ENCODE measurements around the gene SP140.
A peak's percentile ranks its signal among the peaks of the same experiment; 100 is the strongest.
"Not testable (repeated sequence)": the region's sequence is repeated elsewhere in the genome, so short reads cannot be mapped to it uniquely, and the experiment has no call there.

Gene SP140

GRCh38 chr2:230330725-230331124 lies 105.2 kb downstream of the SP140 start:
- Mint-ChIP-seq H3K27me3 (ENCODE audit: low read depth) (no peaks in the 10 kb centered on the region), H3K27ac (peak overlapping the region; percentile 67), H3K36me3 (ENCODE audit: low read depth) (peaks cover 79% of the 10 kb centered on the region), H3K4me1 (ENCODE audit: low read depth) (peaks cover 70% of the 10 kb centered on the region), H3K9me3 (no peaks in the 10 kb centered on the region), H3K4me3 (peak overlapping the region; percentile 97)
- DNase-seq (ENCODE audit: low spot score) = no peak

GRCh38 chr2:230335461-230335863 lies 109.9 kb downstream of the SP140 start:
- peaks cover 4% of the 10 kb centered on the region for H3K9me3 Mint-ChIP-seq
- H3K4me1 Mint-ChIP-seq (ENCODE audit: low read depth) = peaks cover 56% of the 10 kb centered on the region
- peak overlapping the region; percentile 78 for H3K4me3 Mint-ChIP-seq
- peak overlapping the region; percentile 85 for H3K27ac Mint-ChIP-seq
- no peak for DNase-seq (ENCODE audit: low spot score)
- H3K27me3 Mint-ChIP-seq (ENCODE audit: low read depth) = no peaks in the 10 kb centered on the region
- H3K36me3 Mint-ChIP-seq (ENCODE audit: low read depth) = peaks cover 72% of the 10 kb centered on the region

GRCh38 chr2:230335864-230336506 lies 110.4 kb downstream of the SP140 start:
- Mint-ChIP-seq H3K36me3 (ENCODE audit: low read depth) (peaks cover 67% of the 10 kb centered on the region), H3K27ac (peak overlapping the region; percentile 85), H3K4me1 (ENCODE audit: low read depth) (peaks cover 51% of the 10 kb centered on the region), H3K4me3 (peak overlapping the region; percentile 78), H3K9me3 (peaks cover 4% of the 10 kb centered on the region), H3K27me3 (ENCODE audit: low read depth) (no peaks in the 10 kb centered on the region)
- DNase-seq (ENCODE audit: low spot score) = no peak

DNA sequence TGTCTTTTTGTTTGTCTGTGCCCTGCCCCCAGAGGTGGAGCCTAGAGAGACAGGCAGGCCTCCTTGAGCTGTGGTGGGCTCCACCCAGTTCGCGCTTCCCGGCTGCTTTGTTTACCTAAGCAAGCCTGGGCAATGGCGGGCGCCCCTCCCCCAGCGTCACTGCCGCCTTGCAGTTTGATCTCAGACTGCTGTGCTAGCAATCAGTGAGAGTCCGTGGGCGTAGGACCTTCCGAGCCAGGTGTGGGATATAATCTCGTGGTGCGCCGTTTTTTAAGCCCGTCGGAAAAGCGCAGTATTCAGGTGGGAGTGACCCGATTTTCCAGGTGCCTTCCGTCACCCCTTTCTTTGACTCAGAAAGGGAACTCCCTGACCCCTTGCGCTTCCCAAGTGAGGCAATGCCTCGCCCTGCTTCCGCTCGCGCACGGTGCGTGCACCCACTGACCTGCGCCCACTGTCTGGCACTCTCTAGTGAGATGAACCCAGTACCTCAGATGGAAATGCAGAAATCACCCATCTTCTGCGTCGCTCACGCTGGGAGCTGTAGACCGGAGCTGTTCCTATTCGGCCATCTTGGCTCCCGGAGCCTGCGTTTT lies 116.5 kb downstream of the SP140 start:
- not testable (repeated sequence) for H3K4me3 Mint-ChIP-seq; DNase-seq (ENCODE audit: low spot score); H3K27me3 Mint-ChIP-seq (ENCODE audit: low read depth); H3K27ac Mint-ChIP-seq
- Mint-ChIP-seq H3K36me3 (ENCODE audit: low read depth) (peaks cover 63% of the 10 kb centered on the region), H3K4me1 (ENCODE audit: low read depth) (peaks cover 40% of the 10 kb centered on the region), H3K9me3 (peaks cover 48% of the 10 kb centered on the region)

GRCh38 chr2:230343041-230343624 lies 117.6 kb downstream of the SP140 start:
- H3K27ac Mint-ChIP-seq = peak overlapping the region; percentile 75
- DNase-seq (ENCODE audit: low spot score); H3K4me3 Mint-ChIP-seq; H3K27me3 Mint-ChIP-seq (ENCODE audit: low read depth): not testable (repeated sequence)
- peaks cover 51% of the 10 kb centered on the region for H3K9me3 Mint-ChIP-seq
- peaks cover 67% of the 10 kb centered on the region for H3K36me3 Mint-ChIP-seq (ENCODE audit: low read depth)
- peaks cover 49% of the 10 kb centered on the region for H3K4me1 Mint-ChIP-seq (ENCODE audit: low read depth)

DNA sequence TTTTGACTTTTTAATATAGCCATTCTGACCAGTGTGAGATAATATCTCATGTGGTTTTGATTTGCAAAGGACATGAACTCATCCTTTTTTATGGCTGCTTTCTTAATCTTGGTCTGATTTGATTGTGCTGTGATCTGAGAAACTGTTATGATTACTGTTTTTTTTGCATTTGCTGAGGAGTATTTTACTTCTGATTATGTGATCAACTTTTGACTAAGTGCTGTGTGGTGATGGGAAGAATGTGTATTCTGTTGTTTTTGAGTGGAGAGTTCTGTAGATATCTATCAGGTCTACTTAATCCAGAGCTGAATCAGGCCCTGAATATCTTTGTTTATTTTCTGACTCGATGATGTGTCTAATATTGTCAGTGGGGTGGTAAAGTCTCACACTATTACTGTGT lies 118.2 kb downstream of the SP140 start:
- H3K36me3 Mint-ChIP-seq (ENCODE audit: low read depth) = peaks cover 72% of the 10 kb centered on the region
- H3K4me3 Mint-ChIP-seq = peak overlapping the region; percentile 5
- H3K9me3 Mint-ChIP-seq = peaks cover 51% of the 10 kb centered on the region
- no peaks in the 10 kb centered on the region for H3K27me3 Mint-ChIP-seq (ENCODE audit: low read depth)
- DNase-seq (ENCODE audit: low spot score) = no peak
- H3K27ac Mint-ChIP-seq = peak overlapping the region; percentile 38
- H3K4me1 Mint-ChIP-seq (ENCODE audit: low read depth) = peaks cover 55% of the 10 kb centered on the region

GRCh38 chr2:230346465-230346864 lies 120.9 kb downstream of the SP140 start:
- Mint-ChIP-seq H3K4me3 (no peak overlapping the region), H3K27me3 (ENCODE audit: low read depth) (no peaks in the 10 kb centered on the region), H3K4me1 (ENCODE audit: low read depth) (peaks cover 76% of the 10 kb centered on the region), H3K36me3 (ENCODE audit: low read depth) (peaks cover 88% of the 10 kb centered on the region), H3K9me3 (peaks cover 55% of the 10 kb centered on the region), H3K27ac (peak overlapping the region; percentile 94)
- DNase-seq (ENCODE audit: low spot score) = no peak

GRCh38 chr2:230346921-230347533 lies 121.5 kb downstream of the SP140 start:
- H3K9me3 Mint-ChIP-seq = peaks cover 55% of the 10 kb centered on the region
- H3K27me3 Mint-ChIP-seq (ENCODE audit: low read depth) = no peaks in the 10 kb centered on the region
- peak overlapping the region; percentile 4 for H3K4me3 Mint-ChIP-seq
- peaks cover 90% of the 10 kb centered on the region for H3K36me3 Mint-ChIP-seq (ENCODE audit: low read depth)
- peaks cover 79% of the 10 kb centered on the region for H3K4me1 Mint-ChIP-seq (ENCODE audit: low read depth)
- no peak for DNase-seq (ENCODE audit: low spot score)
- H3K27ac Mint-ChIP-seq = peak overlapping the region; percentile 94

DNA sequence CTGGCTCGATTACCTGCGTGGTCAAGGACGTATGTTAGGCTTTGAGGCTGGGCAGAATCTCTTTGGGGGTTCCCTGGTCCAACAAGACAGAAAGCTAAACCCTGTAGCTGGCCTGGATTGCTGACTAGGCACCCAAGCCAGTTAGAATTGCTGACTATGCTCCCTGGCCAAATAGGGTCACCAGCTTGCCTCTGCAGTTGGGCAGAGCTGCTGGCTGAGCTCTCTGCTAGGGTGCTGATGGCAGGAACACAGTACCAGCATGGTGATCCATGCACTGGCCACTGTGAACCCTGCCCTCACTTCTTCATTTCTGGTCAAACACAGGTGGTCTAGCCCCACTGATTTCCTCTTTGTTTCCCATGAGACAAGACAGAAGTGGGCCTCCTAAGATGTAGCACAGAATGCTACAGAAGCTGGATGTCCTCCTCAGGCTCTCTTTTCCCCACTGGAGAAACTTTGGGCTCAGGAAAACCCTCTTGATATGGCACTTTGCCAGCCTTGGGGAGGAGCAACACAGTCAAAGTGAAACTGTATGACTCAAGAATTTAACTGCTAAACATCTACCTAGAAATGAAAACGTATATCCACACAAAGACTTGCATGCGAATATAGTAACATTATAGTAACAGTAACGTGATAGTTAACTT lies 122.2 kb downstream of the SP140 start:
- DNase-seq (ENCODE audit: low spot score) = peak; percentile 49
- Mint-ChIP-seq H3K9me3 (peaks cover 53% of the 10 kb centered on the region), H3K36me3 (ENCODE audit: low read depth) (peaks cover 87% of the 10 kb centered on the region), H3K4me3 (peak overlapping the region; percentile 78), H3K27ac (peak overlapping the region; percentile 94), H3K27me3 (ENCODE audit: low read depth) (no peaks in the 10 kb centered on the region), H3K4me1 (ENCODE audit: low read depth) (peaks cover 75% of the 10 kb centered on the region)

- peaks cover 49% of the 10 kb centered on the region for H3K9me3 Mint-ChIP-seq
- peaks cover 67% of the 10 kb centered on the region for H3K4me1 Mint-ChIP-seq (ENCODE audit: low read depth)
- H3K27me3 Mint-ChIP-seq (ENCODE audit: low read depth) = no peaks in the 10 kb centered on the region
- peak overlapping the region; percentile 78 for H3K4me3 Mint-ChIP-seq
- H3K36me3 Mint-ChIP-seq (ENCODE audit: low read depth) = peaks cover 82% of the 10 kb centered on the region
- no peak for DNase-seq (ENCODE audit: low spot score)
- H3K27ac Mint-ChIP-seq = peak overlapping the region; percentile 94
These were observed 123.3 kb downstream of the SP140 start for GRCh38 chr2:230348787-230349186.

DNA sequence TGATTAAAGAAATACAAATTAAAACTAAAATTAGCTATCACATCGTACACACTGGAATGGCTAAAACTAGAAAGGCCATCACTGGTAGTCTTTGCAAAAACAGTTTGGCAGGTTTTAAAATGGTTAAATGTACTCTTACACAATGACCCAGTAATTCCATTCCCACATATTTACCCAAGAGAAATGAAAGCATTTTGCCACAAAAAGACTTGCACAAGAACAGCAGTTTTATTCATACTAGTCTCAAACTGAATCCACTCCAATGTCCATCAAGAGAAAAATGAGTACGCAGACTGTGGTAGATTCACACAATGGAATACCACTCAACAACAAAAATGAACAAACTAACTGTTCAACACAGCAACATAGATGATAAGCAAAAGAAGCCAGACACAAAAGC lies 130.5 kb downstream of the SP140 start:
- peaks cover 20% of the 10 kb centered on the region for H3K4me1 Mint-ChIP-seq (ENCODE audit: low read depth)
- H3K27me3 Mint-ChIP-seq (ENCODE audit: low read depth) = no peaks in the 10 kb centered on the region
- DNase-seq (ENCODE audit: low spot score) = no peak
- peaks cover 76% of the 10 kb centered on the region for H3K36me3 Mint-ChIP-seq (ENCODE audit: low read depth)
- H3K9me3 Mint-ChIP-seq = peaks cover 23% of the 10 kb centered on the region
- no peak overlapping the region for H3K27ac Mint-ChIP-seq
- H3K4me3 Mint-ChIP-seq = no peak overlapping the region

DNA sequence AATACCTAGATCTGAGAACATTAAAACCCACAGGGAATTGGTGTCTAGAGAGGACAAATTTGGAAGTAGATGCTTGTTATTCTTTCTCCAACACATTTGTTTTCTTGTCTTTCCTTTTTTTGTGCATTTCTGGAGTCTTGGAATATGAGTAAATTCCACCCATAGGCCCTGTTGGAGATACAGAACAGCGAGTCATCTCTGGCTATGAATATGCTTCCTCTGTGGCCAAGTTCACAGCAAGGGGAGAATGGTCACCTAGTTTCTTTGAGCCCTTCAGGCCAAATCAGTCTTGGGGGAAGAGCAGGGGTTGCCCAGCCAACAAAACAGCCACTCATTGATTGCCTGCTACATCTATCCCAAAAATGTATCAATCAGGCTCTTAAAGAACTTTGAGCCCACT lies 132.8 kb downstream of the SP140 start:
- DNase-seq (ENCODE audit: low spot score) = no peak
- Mint-ChIP-seq H3K36me3 (ENCODE audit: low read depth) (peaks cover 83% of the 10 kb centered on the region), H3K27me3 (ENCODE audit: low read depth) (no peaks in the 10 kb centered on the region), H3K27ac (no peak overlapping the region), H3K4me1 (ENCODE audit: low read depth) (peaks cover 31% of the 10 kb centered on the region), H3K4me3 (no peak overlapping the region), H3K9me3 (peaks cover 16% of the 10 kb centered on the region)

DNA sequence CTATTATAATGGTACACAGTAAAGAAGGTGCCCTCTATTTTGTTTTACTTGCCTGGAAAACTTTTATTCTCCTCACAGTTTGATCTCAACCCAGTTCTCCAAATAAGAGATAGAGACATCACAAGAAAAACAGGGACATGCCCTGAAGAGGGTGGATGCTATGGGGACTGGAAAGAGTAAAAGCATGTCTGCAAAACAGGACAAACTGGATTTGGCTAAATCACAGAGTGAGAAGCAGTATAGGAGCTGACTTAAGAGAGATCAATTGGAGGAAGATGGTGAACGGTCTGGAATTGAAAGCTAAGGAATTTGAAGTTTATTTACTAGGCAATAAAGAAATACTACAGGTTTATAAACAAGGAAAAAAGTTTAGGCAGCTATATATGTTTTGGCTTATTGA lies 134.5 kb downstream of the SP140 start:
- Mint-ChIP-seq H3K4me1 (ENCODE audit: low read depth) (peaks cover 30% of the 10 kb centered on the region), H3K4me3 (no peak overlapping the region), H3K36me3 (ENCODE audit: low read depth) (peaks cover 87% of the 10 kb centered on the region), H3K27ac (peak overlapping the region; percentile 48), H3K27me3 (ENCODE audit: low read depth) (no peaks in the 10 kb centered on the region), H3K9me3 (peaks cover 16% of the 10 kb centered on the region)
- DNase-seq (ENCODE audit: low spot score) = no peak
